Loucy (cell line): Measurements from ENCODE around the gene PP2D1.

Source experiments
- H2AFZ ChIP-seq: fragments of 200-600 bp; sonication (generic); 2 replicates; pipeline ENCODE4 v1.6.0; 2016; ENCODE audit warnings: antibody characterized with exemption, mild to moderate bottlenecking, low read length, moderate library complexity
- H3F3A ChIP-seq: fragments of 200-600 bp; 2 replicates; pipeline ENCODE4 v1.6.0; 2016; ENCODE audit warnings: antibody characterized with exemption, low read depth, mild to moderate bottlenecking
- H3K27me3 ChIP-seq: fragments of 200-600 bp; sonication (generic); 2 replicates; pipeline ENCODE4 v1.6.1; 2014; ENCODE audit warnings: low read length, mild to moderate bottlenecking; ENCODE audit not compliant: insufficient read depth, poor library complexity, severe bottlenecking
- H3K36me3 ChIP-seq: fragments of 200-600 bp; sonication (generic); 2 replicates; pipeline ENCODE4 v1.6.1; 2016; ENCODE audit warnings: low read length; ENCODE audit not compliant: insufficient read depth
- H3K4me1 ChIP-seq: fragments of 200-600 bp; sonication (generic); 2 replicates; pipeline ENCODE4 v1.5.1; 2014; ENCODE audit warnings: low read length, mild to moderate bottlenecking; ENCODE audit not compliant: insufficient read depth, poor library complexity, severe bottlenecking
- H3K4me2 ChIP-seq: fragments of 200-600 bp; sonication (generic); 2 replicates; pipeline ENCODE4 v1.6.0; 2014; ENCODE audit warnings: antibody characterized with exemption, low read length, low read depth, mild to moderate bottlenecking; ENCODE audit not compliant: poor library complexity, severe bottlenecking
- H3K4me3 ChIP-seq: fragments of 200-600 bp; sonication (generic); 2 replicates; pipeline ENCODE4 v1.5.1; 2014; ENCODE audit warnings: low read length, mild to moderate bottlenecking, mixed read lengths; ENCODE audit not compliant: poor library complexity, severe bottlenecking
- H3K79me2 ChIP-seq: fragments of 200-600 bp; sonication (generic); 2 replicates; pipeline ENCODE4 v1.6.1; 2014; ENCODE audit warnings: low read length; ENCODE audit not compliant: insufficient read depth
- H3K9ac ChIP-seq: fragments of 200-600 bp; sonication (generic); 2 replicates; pipeline ENCODE4 v1.6.0; 2014; ENCODE audit warnings: mild to moderate bottlenecking, low read depth, low read length, moderate library complexity; ENCODE audit not compliant: poor library complexity, severe bottlenecking
- H3K9me2 ChIP-seq: fragments of 200-600 bp; sonication (generic); replicated peaks from 2 replicates; pipeline ENCODE4 v1.6.1; 2016; ENCODE audit warnings: low read depth, low read length, mixed read lengths
- H3K9me3 ChIP-seq: fragments of 200-600 bp; sonication (generic); 2 replicates; pipeline ENCODE4 v1.6.1; 2014; ENCODE audit warnings: mild to moderate bottlenecking, antibody characterized with exemption, low read length, low read depth; ENCODE audit not compliant: insufficient read depth
- H4K20me1 ChIP-seq: fragments of 200-600 bp; sonication (generic); 2 replicates; pipeline ENCODE4 v1.6.0; 2014; ENCODE audit warnings: antibody characterized with exemption, low read length, mild to moderate bottlenecking; ENCODE audit not compliant: insufficient read depth, poor library complexity, severe bottlenecking
- EZH2phosphoT487 ChIP-seq: fragments of 200-600 bp; IDR thresholded peaks from 2 replicates; pipeline ENCODE4 v1.6.1; 2018; ENCODE audit warnings: antibody characterized with exemption, mild to moderate bottlenecking, moderate library complexity, borderline replicate concordance
- TF ChIP-seq, protein P1 (sequence below): fragments of 200-600 bp; sonication (generic); conservative IDR thresholded peaks from 2 replicates; pipeline ENCODE4 v1.5.1; 2014; ENCODE audit warnings: mild to moderate bottlenecking, antibody characterized with exemption, low read length

PP2D1 gene

DNA sequence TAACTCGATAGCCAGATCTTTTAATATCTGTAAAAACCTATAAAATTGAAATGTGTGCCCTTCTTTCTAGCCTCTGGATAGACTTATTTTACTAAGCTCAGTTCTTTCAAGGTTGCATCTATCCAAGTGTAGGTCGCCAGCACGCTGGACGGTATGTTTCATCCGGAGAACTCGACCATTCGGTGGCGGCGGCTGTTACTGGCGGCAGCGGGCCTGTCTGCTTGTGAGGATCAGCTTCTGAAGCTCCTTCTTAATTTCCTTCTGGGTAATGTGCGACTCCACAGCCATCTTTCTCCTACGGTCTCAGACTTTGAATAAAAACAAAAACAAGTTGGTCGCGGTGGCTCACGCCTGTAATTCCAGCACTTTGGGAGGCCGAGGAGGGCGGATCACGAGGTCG lies 4.1 kb downstream of the PP2D1 start:
- no peaks in the 10 kb centered on the region for H3K27me3 ChIP-seq
- H3K9me3 ChIP-seq = no peaks in the 10 kb centered on the region
- H3K36me3 ChIP-seq = no peaks in the 10 kb centered on the region
- no peak overlapping the region for H3K4me2 ChIP-seq
- H3K79me2 ChIP-seq = no peaks in the 10 kb centered on the region
- H2AFZ ChIP-seq = no peak overlapping the region
- no peaks in the 10 kb centered on the region for H3K9me2 ChIP-seq
- no peak overlapping the region for H3K4me3 ChIP-seq
- no peaks in the 10 kb centered on the region for H3F3A ChIP-seq
- no peaks in the 10 kb centered on the region for H3K4me1 ChIP-seq
- no peak overlapping the region for H3K9ac ChIP-seq
- no peaks in the 10 kb centered on the region for H4K20me1 ChIP-seq
- no peak for TF ChIP-seq EZH2phosphoT487
- TF ChIP-seq, protein P1, sequence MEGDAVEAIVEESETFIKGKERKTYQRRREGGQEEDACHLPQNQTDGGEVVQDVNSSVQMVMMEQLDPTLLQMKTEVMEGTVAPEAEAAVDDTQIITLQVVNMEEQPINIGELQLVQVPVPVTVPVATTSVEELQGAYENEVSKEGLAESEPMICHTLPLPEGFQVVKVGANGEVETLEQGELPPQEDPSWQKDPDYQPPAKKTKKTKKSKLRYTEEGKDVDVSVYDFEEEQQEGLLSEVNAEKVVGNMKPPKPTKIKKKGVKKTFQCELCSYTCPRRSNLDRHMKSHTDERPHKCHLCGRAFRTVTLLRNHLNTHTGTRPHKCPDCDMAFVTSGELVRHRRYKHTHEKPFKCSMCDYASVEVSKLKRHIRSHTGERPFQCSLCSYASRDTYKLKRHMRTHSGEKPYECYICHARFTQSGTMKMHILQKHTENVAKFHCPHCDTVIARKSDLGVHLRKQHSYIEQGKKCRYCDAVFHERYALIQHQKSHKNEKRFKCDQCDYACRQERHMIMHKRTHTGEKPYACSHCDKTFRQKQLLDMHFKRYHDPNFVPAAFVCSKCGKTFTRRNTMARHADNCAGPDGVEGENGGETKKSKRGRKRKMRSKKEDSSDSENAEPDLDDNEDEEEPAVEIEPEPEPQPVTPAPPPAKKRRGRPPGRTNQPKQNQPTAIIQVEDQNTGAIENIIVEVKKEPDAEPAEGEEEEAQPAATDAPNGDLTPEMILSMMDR = no peak

DNA sequence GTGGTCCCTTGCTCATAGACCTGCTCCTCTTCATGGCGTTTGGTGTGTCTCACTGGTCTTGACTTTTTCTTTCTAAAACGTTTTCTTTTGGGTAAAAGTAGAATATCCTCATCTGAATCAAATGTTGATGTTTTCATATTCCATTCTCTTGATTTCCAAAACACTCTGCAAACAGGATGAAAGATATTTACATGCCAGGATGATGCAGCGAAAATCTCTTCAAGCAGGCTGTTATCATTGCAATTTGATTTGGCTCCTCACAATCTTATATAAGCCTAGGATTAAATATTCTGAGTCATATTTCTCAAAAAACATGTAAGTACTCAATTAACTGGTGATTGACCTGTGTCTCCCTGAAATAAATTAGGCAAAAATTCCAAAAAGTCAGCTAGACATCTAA lies 10.1 kb downstream of the PP2D1 start:
- Histone ChIP-seq H2AFZ (no peak overlapping the region), H3K36me3 (no peaks in the 10 kb centered on the region), H3K4me2 (no peak overlapping the region), H3K4me3 (no peak overlapping the region), H3K9ac (no peak overlapping the region), H3K9me3 (no peaks in the 10 kb centered on the region), H3K27me3 (no peaks in the 10 kb centered on the region), H3K79me2 (no peaks in the 10 kb centered on the region), H3F3A (no peaks in the 10 kb centered on the region), H3K4me1 (no peaks in the 10 kb centered on the region), H3K9me2 (no peaks in the 10 kb centered on the region), H4K20me1 (no peaks in the 10 kb centered on the region)
- TF ChIP-seq EZH2phosphoT487 = no peak
- TF ChIP-seq, protein P1 = no peak

DNA sequence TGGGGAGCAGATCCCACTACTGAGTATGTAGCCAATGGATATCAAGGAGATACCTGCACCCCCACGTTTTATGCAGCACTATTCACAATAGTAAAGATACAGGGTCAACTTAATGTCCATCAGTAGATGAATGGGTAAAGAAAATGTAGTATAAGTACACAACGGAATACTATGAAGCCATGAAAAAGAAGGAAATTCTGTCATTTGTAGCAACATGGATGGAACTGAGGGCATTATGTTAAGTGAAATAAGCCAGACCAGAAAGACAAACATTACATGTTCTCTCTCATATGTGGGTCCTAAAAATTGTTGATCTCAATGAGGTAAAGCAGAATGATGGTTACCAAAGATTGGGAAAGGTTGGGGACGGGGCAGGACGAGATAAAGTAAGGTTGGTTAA lies 14.6 kb downstream of the PP2D1 start:
- Histone ChIP-seq H3K27me3 (no peaks in the 10 kb centered on the region), H3K9me3 (no peaks in the 10 kb centered on the region), H3K9me2 (no peaks in the 10 kb centered on the region), H4K20me1 (no peaks in the 10 kb centered on the region), H3K9ac (no peak overlapping the region), H3K4me1 (no peaks in the 10 kb centered on the region), H3K4me3 (no peak overlapping the region), H3K79me2 (no peaks in the 10 kb centered on the region), H2AFZ (no peak overlapping the region), H3F3A (no peaks in the 10 kb centered on the region), H3K36me3 (no peaks in the 10 kb centered on the region), H3K4me2 (no peak overlapping the region)
- no peak for TF ChIP-seq EZH2phosphoT487
- TF ChIP-seq, protein P1 = no peak
